HG02973 (cell line): ENCODE measurements around the gene TNF.

ENCODE experiments used
- ATAC-seq: cut with Tn5 transposase; IDR thresholded peaks from one replicate; pipeline ENCODE4 v1.9.1; 2021; ENCODE audit warnings: moderate library complexity; ENCODE audit not compliant: unreplicated experiment

Gene TNF

GRCh38 chr6:31622684-31623091 lies 47.3 kb downstream of the TNF start:
- no peak for ATAC-seq

GRCh38 chr6:31624070-31624469 lies 48.7 kb downstream of the TNF start:
- no peak for ATAC-seq

- ATAC-seq: no peak
Measured at GRCh38 chr6:31626952-31627351, 51.6 kb downstream of the TNF start.

- ATAC-seq: no peak
Measured at GRCh38 chr6:31627690-31628287, 52.4 kb downstream of the TNF start.
